ENCODE data around the gene MEF2A.

GRCh38 chr15:99726333-99726732 lies 160.5 kb downstream of the MEF2A start:
- TF ChIP-seq EP300 (IDR thresholded peaks at IDR 0.05) (no peak), CTCF (IDR thresholded peaks at IDR 0.05) (no peak)
